Measurements from ENCODE around the gene PXN.

DNA sequence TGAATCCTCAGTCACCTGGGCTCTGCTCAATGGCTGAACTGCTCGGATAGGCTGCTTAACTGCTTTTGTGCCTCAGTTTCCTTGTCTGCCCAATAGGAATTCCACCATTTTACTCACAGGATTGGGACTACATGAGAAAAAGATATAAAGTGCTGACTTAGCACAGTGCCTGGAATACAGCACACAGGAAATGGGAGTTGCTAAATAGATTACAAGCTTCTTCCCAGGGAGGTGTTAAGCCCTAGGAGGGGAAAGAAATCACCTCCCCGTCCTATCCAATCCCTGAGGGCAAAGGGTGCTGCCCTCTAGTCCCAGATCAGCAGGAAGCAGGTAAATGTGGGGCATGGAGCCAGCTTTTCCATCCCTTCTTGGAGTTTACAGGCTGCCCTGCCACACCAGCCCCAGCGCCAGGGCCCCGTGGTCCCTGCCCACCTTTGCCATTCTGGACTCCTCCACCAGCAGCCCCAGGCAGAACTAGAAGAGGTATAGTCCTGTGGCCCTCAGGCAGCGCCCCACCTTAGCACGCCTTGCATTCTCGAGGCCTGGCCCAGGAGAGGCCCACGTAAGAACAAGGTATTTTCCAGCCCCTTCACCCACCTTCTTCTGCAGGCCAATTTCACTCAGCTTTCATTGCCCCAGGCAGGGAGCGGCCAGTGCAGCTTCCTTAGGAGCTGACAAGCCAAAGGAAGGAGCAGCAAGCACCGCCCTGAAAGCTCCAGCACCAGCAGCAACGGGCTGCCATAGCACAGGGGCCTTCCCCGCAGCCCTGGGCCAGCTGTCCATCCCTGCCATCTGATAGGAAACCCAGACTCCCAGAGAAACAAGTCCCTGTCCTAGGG is 35.8 kb downstream of the PXN start:
- TF ChIP-seq, protein P1, sequence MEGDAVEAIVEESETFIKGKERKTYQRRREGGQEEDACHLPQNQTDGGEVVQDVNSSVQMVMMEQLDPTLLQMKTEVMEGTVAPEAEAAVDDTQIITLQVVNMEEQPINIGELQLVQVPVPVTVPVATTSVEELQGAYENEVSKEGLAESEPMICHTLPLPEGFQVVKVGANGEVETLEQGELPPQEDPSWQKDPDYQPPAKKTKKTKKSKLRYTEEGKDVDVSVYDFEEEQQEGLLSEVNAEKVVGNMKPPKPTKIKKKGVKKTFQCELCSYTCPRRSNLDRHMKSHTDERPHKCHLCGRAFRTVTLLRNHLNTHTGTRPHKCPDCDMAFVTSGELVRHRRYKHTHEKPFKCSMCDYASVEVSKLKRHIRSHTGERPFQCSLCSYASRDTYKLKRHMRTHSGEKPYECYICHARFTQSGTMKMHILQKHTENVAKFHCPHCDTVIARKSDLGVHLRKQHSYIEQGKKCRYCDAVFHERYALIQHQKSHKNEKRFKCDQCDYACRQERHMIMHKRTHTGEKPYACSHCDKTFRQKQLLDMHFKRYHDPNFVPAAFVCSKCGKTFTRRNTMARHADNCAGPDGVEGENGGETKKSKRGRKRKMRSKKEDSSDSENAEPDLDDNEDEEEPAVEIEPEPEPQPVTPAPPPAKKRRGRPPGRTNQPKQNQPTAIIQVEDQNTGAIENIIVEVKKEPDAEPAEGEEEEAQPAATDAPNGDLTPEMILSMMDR (IDR thresholded peaks at IDR 0.05) = no peak
- no peak for TF ChIP-seq POLR2AphosphoS5 (IDR thresholded peaks at IDR 0.05)

Data from stomach (tissue), 4 donors.